HG03378 (cell line): ENCODE data around the gene ECPAS.
"Not testable (repeated sequence)": the region's sequence is repeated elsewhere in the genome, so short reads cannot be mapped to it uniquely, and the experiment has no call there.

ENCODE experiments used
- ATAC-seq: cut with Tn5 transposase; IDR thresholded peaks from one replicate; pipeline ENCODE4 v1.9.1; 2021; ENCODE audit warnings: mild to moderate bottlenecking, moderate library complexity; ENCODE audit not compliant: unreplicated experiment

Gene ECPAS

GRCh38 chr9:111429175-111429574 is 55.0 kb downstream of the ECPAS start:
- no peak for ATAC-seq

GRCh38 chr9:111427186-111427585 is 57.0 kb downstream of the ECPAS start:
- ATAC-seq = no peak

GRCh38 chr9:111423389-111423788 is 60.8 kb downstream of the ECPAS start:
- no peak for ATAC-seq

- no peak for ATAC-seq
These were observed 69.8 kb downstream of the ECPAS start for GRCh38 chr9:111414406-111414805.

- no peak for ATAC-seq
These were observed 70.2 kb downstream of the ECPAS start for GRCh38 chr9:111413996-111414395.

- no peak for ATAC-seq
These were observed 71.9 kb downstream of the ECPAS start for GRCh38 chr9:111412280-111412679.

- ATAC-seq = no peak
These were observed 72.9 kb downstream of the ECPAS start for GRCh38 chr9:111411266-111411665.

- ATAC-seq = no peak
These were observed 76.4 kb downstream of the ECPAS start for GRCh38 chr9:111407813-111408212.

GRCh38 chr9:111405701-111406100 is 78.5 kb downstream of the ECPAS start:
- ATAC-seq = no peak

- ATAC-seq = not testable (repeated sequence)
These were observed 82.7 kb downstream of the ECPAS start for GRCh38 chr9:111401486-111401885.

- ATAC-seq = no peak
These were observed 83.7 kb downstream of the ECPAS start for GRCh38 chr9:111400564-111400898.

GRCh38 chr9:111399772-111400563 is 84.2 kb downstream of the ECPAS start:
- no peak for ATAC-seq

- no peak for ATAC-seq
These were observed 84.9 kb downstream of the ECPAS start for GRCh38 chr9:111399211-111399739.

- ATAC-seq = no peak
These were observed 90.2 kb downstream of the ECPAS start for GRCh38 chr9:111393971-111394370.

- ATAC-seq = no peak
These were observed 94.8 kb downstream of the ECPAS start for GRCh38 chr9:111389406-111389805.

- peak; percentile 50 for ATAC-seq
These were observed 97.8 kb downstream of the ECPAS start for GRCh38 chr9:111386386-111386785.

GRCh38 chr9:111381006-111381405 is 103.2 kb downstream of the ECPAS start:
- no peak for ATAC-seq

- no peak for ATAC-seq
These were observed 108.2 kb downstream of the ECPAS start for GRCh38 chr9:111375817-111376564.

GRCh38 chr9:111375062-111375461 is 109.1 kb downstream of the ECPAS start:
- no peak for ATAC-seq

- no peak for ATAC-seq
These were observed 111.9 kb downstream of the ECPAS start for GRCh38 chr9:111372297-111372696.

- no peak for ATAC-seq
These were observed 117.2 kb downstream of the ECPAS start for GRCh38 chr9:111366978-111367377.

GRCh38 chr9:111362526-111362925 is 121.7 kb downstream of the ECPAS start:
- ATAC-seq = no peak
